GM10248 (cell line): ENCODE data around the gene AP3B1.

Source experiments
- CTCF ChIA-PET: fragments of 300-600 bp; sonication (Branson Sonifier 250); formaldehyde crosslinking; extraction: SDS; loops from one replicate; lab custom pipeline; 2021; ENCODE audit warnings: antibody characterized with exemption; lab: Yijun Ruan, JAX
- POLR2A ChIA-PET: fragments of 350-650 bp; sonication (Branson Sonifier 250); formaldehyde crosslinking; extraction: SDS; loops from one replicate; lab custom pipeline; 2020; ENCODE audit warnings: antibody characterized with exemption; lab: Yijun Ruan, JAX
- DNase-seq: peaks from one replicate; pipeline ENCODE4 v3.0.0; 2012; ENCODE audit errors: extremely low spot score
- TF ChIP-seq, protein P1 (sequence below): IDR thresholded peaks from 2 replicates; pipeline ENCODE4 v1.5.1; 2012; ENCODE audit warnings: mild to moderate bottlenecking, low read depth; ENCODE audit errors: extremely low read depth, missing control alignments, control extremely low read depth

AP3B1 gene

DNA sequence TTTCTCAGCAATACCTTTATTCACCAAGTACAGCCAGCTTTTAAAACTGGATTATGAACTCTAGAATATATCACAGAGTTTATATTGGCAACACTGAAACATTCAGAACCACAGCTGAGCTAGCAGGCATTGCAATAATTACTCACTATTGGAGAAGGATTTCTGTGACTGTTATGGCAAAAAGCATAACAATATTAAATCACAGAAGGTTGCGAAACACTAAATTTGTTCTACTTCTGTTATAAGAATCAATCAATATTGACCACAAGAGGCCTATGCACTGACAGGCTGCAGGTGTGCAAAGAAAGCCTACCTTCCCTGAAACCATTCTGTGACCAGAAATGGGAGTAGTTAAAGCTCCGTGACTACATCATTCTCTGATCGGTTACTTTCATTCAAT is 59.2 kb downstream of the AP3B1 start:
- TF ChIP-seq, protein P1, sequence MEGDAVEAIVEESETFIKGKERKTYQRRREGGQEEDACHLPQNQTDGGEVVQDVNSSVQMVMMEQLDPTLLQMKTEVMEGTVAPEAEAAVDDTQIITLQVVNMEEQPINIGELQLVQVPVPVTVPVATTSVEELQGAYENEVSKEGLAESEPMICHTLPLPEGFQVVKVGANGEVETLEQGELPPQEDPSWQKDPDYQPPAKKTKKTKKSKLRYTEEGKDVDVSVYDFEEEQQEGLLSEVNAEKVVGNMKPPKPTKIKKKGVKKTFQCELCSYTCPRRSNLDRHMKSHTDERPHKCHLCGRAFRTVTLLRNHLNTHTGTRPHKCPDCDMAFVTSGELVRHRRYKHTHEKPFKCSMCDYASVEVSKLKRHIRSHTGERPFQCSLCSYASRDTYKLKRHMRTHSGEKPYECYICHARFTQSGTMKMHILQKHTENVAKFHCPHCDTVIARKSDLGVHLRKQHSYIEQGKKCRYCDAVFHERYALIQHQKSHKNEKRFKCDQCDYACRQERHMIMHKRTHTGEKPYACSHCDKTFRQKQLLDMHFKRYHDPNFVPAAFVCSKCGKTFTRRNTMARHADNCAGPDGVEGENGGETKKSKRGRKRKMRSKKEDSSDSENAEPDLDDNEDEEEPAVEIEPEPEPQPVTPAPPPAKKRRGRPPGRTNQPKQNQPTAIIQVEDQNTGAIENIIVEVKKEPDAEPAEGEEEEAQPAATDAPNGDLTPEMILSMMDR, result no peak
- POLR2A ChIA-PET, result no interaction called here
- CTCF ChIA-PET, result interaction anchor here (0.8 to 1.7 kb wide), 7 partner anchors 9 to 100 kb away, joined by 3 to 8 read pairs (median 4); no protein-coding TSS in a partner anchor
- DNase-seq, result no peak

DNA sequence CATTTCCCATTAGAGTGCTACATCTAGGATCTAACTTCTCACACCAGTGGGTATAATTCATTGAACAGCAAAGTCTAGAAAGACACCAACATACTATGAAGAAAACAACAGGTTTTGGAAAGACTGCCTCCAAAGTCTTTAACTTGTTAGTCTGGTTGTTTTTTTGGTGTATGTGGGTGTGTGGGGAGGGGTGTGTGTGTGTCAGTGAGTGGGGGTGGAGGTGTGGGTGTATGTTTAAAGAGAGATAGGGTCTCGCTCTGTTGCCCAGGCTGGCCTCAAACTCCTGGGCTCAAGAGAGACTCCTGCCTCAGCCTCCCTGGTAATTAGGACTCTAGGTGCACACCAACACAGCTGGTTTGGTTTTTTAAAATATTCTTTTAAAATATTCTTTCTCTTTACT is 59.7 kb downstream of the AP3B1 start:
- CTCF ChIA-PET, result interaction anchor here (1.2 to 1.7 kb wide), 5 partner anchors 8 to 31 kb away, joined by 3 to 8 read pairs (median 5); no protein-coding TSS in a partner anchor
- TF ChIP-seq, protein P1, result no peak
- DNase-seq, result no peak
- POLR2A ChIA-PET, result no interaction called here

DNA sequence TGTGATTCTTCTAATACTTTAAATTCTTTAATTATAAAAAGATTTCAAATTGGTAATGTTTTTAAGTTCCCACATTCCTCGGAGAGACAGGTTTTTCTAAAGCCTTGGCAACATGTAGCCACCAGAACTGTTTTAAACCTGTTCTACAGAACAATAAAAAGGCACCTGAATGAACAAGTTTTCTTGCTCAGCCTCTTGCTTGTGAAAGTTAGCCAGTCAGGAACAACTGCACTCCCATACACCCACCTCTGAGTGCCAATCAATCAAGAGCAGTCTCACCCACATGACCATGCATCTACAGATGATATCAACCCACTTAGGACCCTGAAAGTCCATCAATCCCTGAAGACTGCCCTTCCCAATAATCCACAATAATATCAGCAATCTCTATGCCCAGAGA is 62.3 kb downstream of the AP3B1 start:
- TF ChIP-seq, protein P1, result no peak
- CTCF ChIA-PET, result no interaction called here

DNA sequence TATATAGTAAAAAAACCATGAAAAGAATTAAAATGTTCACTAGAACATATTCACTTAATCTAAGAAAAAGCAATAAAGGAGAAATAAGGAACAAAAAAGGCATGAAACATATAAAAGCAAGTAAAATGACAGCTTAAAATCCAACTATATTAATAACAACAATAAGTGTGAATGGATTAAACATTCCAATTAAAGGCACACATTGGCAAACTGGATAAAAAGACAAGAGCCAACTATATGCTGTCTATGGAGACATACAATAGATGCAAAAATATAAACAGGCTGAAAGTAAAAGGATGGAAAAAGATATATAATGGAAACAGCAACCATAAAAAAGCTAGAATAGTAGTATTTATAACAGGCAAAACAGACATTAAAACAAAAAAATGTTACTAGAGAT is 70.1 kb downstream of the AP3B1 start:
- CTCF ChIA-PET, result no interaction called here
- POLR2A ChIA-PET, result no interaction called here
- DNase-seq, result no peak

More for the DNA sequence above, 62.3 kb downstream of the AP3B1 start:
- POLR2A ChIA-PET, result no interaction called here
- no peak for DNase-seq

DNA sequence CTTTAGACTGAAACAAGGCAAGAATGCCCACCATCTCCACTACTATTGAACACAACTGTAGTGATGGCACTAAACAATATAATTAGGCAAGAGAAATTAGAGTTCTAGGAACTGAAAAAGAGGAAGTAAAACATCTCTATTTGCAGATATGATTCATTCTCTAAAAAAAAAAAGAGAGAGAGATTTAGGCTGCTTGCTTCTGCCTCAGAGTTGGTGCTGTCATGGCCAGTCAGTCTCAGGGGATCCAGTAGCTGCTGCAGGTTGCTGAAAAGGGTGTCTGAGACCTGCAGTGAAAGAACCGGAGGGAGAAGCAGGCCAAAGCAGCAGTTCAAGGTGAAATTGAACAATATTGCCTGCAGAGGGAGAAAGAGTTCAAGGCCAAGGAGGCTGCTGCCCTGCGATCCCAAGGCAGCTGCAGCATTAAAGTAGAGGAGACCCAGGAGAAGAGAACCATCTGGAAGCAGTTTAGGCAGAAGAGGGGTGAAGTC is 72.5 kb downstream of the AP3B1 start:
- DNase-seq, result peak; percentile 70
- ChIA-PET CTCF (interaction anchor here (1.5 kb wide), 2 partner anchors 11 to 13 kb away, joined by 4 to 5 read pairs; no protein-coding TSS in a partner anchor), POLR2A (no interaction called here)
- TF ChIP-seq, protein P1, result peak; percentile 49

More for the DNA sequence above, 70.1 kb downstream of the AP3B1 start:
- TF ChIP-seq, protein P1, result no peak

DNA sequence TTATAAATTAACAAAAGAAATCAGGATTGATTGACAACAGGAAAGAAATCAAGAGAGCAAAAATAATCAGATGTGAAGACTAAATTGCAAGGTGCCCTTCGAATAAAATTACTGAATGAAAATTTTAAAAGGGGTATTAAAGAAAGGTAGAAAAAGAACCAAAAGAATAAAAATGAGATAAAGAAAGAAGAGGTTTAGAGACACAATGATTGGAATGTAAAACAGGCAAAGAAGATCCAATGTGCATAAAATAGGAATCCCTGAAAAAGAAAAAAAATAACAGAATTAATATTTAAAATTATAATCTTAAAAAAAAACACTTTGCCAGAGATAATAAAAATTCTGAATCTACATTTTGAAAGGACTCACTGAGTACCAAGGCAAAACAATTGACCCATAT is 73.0 kb downstream of the AP3B1 start:
- ChIA-PET CTCF (interaction anchor here (1.5 kb wide), 2 partner anchors 10 to 14 kb away, joined by 4 to 5 read pairs; no protein-coding TSS in a partner anchor), POLR2A (no interaction called here)

More for the DNA sequence above, 73.0 kb downstream of the AP3B1 start:
- TF ChIP-seq, protein P1, result no peak
- no peak for DNase-seq
